ENCODE results near the gene CYP39A1.

The CYP39A1 gene

GRCh38 chr6:46610862-46611553, 41.6 kb downstream of the CYP39A1 start:
- DNase-seq (ENCODE audit: low spot score), result no peak
- CTCF ChIA-PET, result interaction anchor here (0.6 kb wide), 2 partner anchors 70 to 802 kb away, joined by 3 to 4 read pairs; no protein-coding TSS in a partner anchor
- TF ChIP-seq, protein P1, sequence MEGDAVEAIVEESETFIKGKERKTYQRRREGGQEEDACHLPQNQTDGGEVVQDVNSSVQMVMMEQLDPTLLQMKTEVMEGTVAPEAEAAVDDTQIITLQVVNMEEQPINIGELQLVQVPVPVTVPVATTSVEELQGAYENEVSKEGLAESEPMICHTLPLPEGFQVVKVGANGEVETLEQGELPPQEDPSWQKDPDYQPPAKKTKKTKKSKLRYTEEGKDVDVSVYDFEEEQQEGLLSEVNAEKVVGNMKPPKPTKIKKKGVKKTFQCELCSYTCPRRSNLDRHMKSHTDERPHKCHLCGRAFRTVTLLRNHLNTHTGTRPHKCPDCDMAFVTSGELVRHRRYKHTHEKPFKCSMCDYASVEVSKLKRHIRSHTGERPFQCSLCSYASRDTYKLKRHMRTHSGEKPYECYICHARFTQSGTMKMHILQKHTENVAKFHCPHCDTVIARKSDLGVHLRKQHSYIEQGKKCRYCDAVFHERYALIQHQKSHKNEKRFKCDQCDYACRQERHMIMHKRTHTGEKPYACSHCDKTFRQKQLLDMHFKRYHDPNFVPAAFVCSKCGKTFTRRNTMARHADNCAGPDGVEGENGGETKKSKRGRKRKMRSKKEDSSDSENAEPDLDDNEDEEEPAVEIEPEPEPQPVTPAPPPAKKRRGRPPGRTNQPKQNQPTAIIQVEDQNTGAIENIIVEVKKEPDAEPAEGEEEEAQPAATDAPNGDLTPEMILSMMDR (conservative IDR thresholded peaks at IDR 0.05; ENCODE audit: low read depth), result no peak
- no peak overlapping the region for H3K27ac ChIP-seq
- POLR2A ChIA-PET (ENCODE audit: low non-redundant PET), result no interaction called here

- ChIA-PET POLR2A (ENCODE audit: low non-redundant PET) (no interaction called here), CTCF (no interaction called here)
- no peak for DNase-seq (ENCODE audit: low spot score)
- H3K27ac ChIP-seq, result no peak overlapping the region
- TF ChIP-seq, protein P1 (conservative IDR thresholded peaks at IDR 0.05; ENCODE audit: low read depth), result no peak
Measured at GRCh38 chr6:46606338-46606737, 46.3 kb downstream of the CYP39A1 start.

GRCh38 chr6:46605091-46605797, 47.4 kb downstream of the CYP39A1 start:
- ChIA-PET POLR2A (ENCODE audit: low non-redundant PET) (no interaction called here), CTCF (interaction anchor here (0.6 kb wide), 2 partner anchors 38 to 316 kb away, joined by 3 read pairs; no protein-coding TSS in a partner anchor)
- TF ChIP-seq, protein P1 (conservative IDR thresholded peaks at IDR 0.05; ENCODE audit: low read depth), result no peak
- no peak overlapping the region for H3K27ac ChIP-seq
- no peak for DNase-seq (ENCODE audit: low spot score)

- no peak overlapping the region for H3K27ac ChIP-seq
- CTCF ChIA-PET, result no interaction called here
- no peak for DNase-seq (ENCODE audit: low spot score)
- POLR2A ChIA-PET (ENCODE audit: low non-redundant PET), result no interaction called here
- TF ChIP-seq, protein P1 (conservative IDR thresholded peaks at IDR 0.05; ENCODE audit: low read depth), result no peak
Measured at GRCh38 chr6:46598215-46598614, 54.4 kb downstream of the CYP39A1 start.

- TF ChIP-seq, protein P1 (conservative IDR thresholded peaks at IDR 0.05; ENCODE audit: low read depth), result no peak
- H3K27ac ChIP-seq, result no peak overlapping the region
- CTCF ChIA-PET, result no interaction called here
- DNase-seq (ENCODE audit: low spot score), result no peak
- POLR2A ChIA-PET (ENCODE audit: low non-redundant PET), result no interaction called here
Measured at GRCh38 chr6:46592740-46593139, 59.9 kb downstream of the CYP39A1 start.

DNA sequence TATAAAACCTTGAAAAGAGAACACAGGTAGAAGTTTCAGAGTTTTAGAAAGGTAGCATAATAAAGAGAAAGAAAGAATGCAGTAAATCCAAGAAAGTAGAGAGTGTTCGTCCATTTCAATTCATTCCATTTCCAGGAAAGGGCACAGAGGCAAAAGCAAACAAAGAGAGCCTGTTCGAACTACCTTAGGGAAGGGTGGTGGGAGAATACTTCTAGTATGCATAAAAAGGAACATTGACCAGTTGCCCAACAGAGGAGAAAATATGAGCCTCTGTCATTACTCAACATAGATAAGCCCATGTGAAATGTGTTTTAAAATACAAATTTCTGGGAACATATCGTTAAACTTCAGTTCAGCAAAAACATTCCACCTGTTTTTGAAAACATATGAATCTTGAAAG, 60.6 kb downstream of the CYP39A1 start:
- no peak for DNase-seq (ENCODE audit: low spot score)
- TF ChIP-seq, protein P1 (conservative IDR thresholded peaks at IDR 0.05; ENCODE audit: low read depth), result no peak
- no peak overlapping the region for H3K27ac ChIP-seq
- ChIA-PET POLR2A (ENCODE audit: low non-redundant PET) (no interaction called here), CTCF (no interaction called here)

Data from RWPE1 (cell line).